ENCODE results near the gene MPO.

Gene MPO

DNA sequence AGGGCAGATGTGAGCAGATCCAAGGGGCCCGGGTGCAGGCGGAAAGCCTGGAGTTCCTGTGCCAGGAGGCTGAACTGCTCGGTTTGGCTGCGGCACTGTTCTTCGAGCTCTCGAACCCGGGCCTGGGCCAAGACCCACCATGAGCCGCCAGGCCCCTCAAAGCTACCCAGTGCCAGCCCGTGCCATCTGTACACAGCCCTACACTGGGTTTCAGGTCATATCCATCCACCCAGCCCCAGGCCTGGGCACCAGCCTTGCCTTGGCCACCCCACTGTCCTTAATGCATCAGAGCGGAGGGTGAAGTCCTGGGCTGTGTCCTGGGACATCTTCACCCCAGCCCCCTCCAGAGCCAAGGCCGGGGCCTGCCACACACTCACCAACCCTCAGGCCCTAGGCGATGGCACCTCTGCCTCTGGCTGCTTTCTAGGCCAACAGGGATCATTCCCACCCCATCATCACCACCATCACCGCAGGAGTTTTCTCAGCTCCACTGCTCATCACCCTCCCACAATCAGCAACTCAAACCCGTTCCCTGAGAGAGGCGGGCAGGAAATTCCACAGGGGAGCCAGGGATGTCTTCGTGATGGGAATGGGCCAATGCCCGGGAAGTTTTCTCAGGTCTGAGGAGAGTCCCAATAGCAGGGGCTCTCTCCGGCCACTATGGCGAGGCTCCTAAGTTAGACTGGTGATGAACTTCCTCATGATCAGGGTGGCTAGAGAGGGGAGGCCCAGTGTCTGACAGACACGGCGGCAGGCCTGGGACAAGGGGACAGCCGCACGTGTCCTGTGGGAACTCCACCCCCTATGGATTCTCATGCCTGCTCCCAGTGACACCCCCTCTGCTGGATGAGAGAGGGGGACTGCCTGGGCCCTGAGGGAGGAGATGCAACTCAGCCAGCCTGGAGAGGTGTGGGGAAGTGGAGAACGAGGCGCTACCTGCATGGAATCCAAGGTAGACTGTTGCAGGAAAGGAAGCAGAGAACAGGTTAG is 38.7 kb upstream of the MPO start:
- DNase-seq, result no peak

DNA sequence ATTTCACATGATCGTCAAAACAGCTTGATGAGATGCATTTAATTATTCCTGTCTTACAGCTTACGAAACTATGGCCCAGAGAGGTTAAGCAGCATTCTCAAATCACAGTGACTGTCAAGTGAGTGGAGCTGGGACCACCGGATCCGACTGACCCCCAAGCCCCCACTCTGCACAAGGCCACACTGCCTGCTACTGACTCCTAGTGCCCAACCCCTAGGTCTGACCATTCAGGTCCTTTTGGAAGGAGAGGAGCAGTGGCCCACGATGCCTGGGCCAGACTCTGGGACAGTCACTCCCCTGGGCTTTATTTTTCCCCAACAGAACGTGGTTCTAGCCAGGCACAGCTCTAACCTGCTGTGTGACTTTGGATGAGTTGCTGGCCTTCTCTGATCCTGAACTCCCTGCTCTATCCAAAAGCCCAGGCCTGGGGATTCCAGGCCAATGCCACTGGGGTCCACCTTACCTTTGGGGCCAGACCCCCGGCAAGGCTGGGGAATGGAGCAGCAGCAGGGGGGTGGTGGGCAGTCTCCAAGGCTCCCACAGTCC is 38.0 kb upstream of the MPO start:
- no peak for DNase-seq

DNA sequence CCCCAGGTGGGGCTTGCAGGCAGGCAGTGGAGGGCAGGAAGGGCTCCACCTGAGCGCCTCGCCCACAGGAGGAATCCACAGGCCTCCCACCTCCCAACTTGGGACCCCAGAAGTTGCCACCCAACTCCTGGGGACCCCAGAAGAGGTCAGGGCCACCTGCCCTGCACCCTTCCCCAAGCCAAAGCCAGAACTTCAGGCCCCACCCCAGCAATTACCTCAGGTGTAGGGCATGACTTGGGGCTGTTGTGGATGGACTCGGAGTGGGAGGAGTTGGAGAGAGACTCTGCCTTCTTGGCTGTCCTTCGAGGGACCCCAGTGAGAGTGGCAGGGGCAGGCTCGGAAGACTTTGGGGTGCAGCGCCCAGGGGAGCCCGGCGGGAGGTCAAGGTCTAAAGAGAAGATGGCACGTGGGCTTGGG is 37.3 kb upstream of the MPO start:
- no peak for DNase-seq

DNA sequence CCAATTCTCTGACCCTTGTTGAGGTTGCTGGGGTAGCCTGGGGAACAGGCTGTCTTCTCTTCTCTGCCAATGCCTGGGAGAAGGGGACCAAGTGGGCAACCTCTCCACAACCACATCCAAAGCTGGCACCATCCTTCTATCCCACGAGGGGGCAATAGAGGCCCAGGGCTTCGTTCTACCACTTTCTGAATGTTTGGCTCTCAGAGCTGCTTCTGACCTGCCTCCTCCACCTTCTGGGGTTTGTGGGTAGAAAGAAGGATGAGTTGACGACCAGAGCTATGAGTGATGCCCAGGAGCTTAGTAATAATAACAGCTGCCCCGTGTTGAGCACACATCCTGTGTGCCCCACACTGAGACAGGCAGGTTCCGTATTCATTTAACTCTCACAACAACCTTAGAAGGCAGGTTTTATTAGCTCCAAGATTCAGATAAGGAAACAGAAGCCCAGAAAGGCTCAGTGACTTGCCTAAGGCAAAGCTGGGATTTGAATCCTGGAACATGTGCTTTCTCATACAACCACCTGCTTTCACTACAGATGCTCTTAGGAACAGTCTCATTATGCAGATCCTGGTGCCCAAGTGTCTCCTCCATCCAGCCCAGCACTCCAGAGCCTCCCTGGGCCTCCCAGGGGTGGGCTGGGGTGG is 36.8 kb upstream of the MPO start:
- DNase-seq, result peak; percentile 76

DNA sequence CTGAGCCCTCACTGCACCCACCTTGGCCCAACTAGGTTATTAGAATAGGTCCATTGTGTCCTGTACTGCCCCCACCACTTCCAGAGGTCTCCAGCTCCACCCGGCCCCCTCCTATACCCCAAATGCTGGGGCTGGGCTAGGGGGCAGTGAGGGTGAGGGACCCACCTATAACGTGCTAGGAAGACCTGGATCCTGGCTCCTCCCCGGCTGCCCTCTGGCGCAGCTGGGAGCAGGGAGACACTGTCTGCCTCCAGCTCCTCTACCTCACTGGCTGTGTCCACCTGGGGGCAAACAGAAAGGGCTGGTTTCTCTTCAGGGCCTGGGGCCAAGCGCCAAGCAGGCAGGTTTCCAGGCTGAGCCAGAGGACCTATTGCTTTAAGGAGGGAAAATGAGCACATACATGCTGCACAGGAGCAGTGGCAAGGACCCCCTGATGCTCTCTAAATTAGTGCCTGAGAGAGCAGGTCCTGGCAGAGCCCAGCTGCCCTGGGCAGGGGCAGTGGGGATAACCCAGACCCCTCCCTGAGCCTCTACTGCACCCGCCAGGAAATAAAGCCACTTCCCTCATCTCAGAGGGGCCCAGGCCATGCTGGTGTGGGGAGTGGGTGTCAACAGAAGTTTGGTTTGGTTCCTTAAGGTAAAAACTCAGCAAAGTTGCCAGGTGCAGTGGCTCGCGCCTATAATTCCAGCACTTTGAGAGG is 35.7 kb upstream of the MPO start:
- DNase-seq, result no peak

DNA sequence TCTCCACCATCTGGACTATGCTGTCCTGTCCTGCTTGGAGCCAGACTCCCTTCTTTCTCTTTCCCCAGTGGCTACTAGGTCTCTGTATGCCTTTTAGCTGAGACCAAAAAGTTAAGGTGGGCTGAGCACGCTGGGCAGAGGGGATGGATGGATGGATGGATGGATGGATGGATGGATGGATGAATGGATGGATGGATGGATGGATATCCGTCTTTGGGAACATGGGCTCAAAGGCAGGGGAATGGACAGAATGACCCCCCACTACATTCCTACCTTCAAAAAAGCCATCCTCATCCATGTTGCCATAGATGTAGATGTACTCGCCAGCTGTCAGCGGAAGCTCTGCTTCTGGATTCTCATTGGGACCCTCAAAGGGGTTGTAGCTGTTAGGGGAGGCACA is 35.0 kb upstream of the MPO start:
- DNase-seq, result no peak

DNA sequence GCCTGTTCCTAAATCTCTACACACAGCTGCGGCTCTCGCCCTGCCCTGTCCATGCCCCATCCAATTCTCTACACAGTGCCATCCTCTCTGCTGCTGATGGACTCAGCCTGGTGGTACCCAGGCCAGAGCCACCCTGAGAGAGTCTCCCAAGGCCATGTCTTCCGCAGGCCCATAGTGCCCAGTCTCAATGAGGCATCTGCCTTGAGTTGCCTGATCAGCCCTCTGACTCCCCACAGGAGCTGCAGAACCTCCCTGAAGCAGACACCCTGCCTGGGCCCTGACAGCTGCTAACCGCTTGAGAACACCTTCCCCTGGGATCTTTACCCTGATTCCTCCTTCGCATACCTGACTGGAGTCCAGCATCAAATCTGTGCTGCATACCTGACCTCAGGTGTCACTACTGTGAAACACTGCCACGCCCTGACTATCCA is 34.6 kb upstream of the MPO start:
- DNase-seq, result no peak

DNA sequence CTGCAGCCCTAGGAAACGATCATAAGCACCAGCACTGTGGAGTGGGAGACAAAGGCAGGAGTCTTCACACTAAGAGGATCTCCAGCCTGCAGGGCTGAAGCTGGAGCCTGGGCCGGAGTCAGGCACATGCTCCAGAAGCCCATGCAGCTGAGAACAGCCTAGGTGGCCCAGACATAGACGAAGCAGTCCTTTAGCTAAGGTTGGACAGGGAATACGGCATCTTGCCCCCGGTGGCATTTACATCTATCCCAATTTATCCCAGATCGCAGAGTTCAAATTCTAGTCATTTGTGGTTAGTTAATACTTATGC is 33.9 kb upstream of the MPO start:
- no peak for DNase-seq

DNA sequence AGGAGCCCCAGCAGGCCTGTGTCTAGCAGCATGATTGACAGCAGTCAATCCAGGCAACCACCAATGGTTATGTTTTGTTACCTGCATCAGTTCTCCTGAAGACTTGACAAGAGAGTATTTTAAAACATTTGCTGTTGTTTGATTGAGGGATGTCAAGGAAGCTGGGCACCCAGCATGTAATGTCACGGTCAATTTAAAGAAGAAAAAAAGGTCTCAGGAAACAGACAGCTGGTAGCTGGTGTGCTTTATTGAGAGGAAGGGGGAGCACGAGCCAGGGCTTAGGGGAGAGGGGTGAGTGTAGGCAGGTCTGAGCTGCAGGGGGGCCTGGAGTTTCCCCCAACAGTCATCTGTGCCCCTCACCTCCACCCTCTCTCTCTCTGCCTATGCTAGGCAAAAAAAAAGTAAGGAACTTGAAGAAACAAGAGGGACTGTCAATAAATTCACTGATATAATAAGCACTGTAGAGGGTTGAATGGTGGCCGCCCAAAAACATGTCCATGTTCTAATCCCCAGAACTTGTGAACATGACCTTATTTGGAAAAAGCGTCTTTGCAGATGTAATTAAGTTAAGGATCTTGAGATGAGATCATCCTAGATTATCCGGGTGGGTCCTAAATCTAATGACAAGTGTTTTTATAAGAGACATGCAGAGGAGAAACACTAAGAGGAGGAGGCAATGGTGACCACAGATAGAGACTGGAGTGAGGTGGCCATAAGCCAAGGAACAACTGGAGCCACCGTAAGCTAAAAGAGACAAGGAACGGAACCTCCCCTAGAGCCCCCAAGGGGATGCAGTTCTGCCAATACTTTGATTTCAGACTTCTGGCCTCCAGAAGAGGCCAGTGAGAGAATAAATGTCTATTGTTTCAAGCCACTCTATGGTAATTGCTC is 33.3 kb upstream of the MPO start:
- DNase-seq, result no peak

DNA sequence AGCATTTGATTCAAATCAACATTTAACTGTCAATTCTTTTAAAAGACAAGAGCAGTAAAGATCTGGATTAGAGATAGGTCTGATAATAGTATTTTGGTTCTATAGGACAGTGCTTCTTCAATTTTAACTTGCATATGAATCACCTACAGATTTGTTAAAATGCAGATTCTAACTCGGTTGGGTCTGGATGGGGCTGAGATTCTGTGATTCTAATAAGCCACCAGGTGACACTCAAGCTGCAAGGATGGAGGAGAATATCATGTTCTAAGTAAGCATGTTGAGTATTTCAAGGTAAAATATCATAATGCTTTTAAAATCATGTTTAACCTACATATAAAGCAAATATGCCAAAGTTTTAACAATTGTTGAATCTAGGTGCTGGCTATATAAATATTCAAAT is 32.1 kb upstream of the MPO start:
- no peak for DNase-seq

DNA sequence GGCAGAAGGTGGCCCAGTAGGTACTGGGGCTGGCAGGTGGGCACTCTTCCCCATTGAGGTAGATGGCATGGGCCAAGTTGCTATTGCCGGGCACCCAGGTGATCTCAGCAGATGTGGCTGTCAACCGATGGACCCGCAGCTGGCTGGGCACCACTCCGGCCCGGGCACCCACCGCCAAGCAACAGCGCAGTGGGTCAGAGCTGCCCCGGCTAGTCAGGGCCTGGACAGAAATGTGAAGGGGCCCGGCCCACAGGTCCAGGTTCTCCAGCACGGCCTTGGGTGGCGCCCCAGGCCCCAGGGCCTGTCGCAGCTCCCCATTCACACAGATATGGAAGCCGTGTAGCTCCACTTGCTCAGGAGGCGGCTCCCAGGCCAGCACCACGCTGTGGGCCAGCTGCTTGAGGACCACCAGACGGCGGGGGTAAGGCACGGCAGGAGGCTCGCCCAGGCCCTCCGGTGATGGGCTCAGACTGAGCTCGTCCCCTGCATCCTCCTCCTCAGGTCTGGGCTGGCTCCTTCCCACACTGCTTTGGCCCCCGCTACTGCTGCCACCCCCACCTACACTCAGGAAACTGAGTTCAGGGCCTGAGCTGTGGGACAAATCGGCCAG is 31.4 kb upstream of the MPO start:
- DNase-seq, result no peak

DNA sequence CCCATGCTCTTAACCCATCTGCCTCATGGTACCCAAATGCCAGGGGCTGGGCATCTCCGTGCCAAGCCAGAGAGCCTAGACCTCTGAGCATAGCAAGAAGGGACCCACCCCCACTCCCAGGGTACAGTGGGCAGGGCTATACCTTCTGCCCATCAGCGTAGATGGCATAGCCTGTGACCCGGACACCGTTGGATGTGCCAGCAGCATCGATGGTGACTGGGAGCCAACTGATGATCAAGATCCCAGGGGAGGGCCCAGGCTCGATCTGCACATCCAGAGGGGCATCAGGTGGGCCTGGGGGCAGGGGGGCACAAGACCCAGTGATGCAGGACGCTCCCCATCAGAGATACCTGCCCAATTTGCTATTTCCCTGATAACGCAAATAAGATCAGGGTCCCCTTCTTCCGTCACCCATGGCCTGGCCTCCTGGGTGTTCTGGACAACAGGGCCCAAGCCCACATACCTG is 30.7 kb upstream of the MPO start:
- no peak for DNase-seq

DNA sequence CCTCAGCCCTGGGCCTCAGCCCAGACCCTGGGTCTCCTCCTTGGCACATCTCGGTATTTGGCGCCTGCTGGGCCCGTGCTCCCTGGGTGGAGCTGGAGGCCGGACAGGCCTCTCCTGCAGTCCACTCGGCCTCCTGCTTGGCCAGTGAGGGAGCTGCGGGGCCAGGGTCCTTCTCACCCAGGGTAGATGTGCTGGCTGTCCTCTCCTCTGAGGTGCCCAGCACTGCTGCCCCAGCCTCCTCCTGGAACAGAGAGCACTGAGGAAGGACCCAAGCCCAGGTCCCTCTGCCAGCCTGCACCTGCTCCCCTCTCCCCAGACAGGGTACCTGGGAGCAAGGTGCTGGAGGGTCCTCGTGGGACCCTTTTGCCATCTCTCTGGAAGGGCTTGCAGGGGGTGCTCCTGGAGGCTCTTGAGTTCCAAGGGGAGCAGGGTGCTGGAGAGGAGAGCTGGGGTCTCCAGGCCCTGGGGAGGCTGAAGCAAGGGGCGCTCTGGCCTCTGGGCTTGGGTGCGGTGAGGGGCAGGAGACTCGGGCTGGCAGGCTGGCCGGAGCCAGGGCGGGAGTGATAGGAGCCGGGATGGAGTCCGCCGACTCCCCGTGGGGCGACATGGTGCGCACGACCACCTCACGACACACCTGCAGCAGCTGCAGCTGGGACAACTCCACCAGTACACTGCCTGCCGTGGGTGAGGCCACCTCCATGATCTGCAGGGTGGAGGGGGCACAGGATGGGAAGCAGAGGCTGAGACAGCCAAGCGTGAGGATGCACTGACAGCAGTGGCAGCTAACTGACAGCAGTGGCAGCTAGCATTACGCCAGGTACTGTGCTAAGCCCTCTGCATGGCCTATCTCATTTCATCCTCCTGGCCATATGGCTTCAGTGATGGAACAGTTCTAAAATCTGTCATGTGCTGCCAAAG is 30.0 kb upstream of the MPO start:
- no peak for DNase-seq

DNA sequence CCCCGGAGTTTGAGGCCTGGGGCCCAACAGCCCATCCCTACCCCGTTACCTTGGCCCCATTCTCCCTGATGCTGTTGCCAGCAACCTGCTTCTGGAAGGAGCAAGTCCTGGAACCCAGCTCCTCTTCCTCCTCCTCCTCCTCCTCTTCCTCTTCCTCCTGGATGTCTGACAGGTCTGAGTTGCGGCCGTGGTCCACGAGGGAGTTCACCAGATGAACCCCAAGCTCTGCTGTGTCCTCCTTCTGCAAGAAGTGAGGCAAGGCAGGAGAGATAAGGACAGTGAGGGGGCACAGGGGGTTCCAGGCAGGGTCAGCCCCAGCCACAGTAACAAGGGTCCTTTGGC is 29.2 kb upstream of the MPO start:
- no peak for DNase-seq

DNA sequence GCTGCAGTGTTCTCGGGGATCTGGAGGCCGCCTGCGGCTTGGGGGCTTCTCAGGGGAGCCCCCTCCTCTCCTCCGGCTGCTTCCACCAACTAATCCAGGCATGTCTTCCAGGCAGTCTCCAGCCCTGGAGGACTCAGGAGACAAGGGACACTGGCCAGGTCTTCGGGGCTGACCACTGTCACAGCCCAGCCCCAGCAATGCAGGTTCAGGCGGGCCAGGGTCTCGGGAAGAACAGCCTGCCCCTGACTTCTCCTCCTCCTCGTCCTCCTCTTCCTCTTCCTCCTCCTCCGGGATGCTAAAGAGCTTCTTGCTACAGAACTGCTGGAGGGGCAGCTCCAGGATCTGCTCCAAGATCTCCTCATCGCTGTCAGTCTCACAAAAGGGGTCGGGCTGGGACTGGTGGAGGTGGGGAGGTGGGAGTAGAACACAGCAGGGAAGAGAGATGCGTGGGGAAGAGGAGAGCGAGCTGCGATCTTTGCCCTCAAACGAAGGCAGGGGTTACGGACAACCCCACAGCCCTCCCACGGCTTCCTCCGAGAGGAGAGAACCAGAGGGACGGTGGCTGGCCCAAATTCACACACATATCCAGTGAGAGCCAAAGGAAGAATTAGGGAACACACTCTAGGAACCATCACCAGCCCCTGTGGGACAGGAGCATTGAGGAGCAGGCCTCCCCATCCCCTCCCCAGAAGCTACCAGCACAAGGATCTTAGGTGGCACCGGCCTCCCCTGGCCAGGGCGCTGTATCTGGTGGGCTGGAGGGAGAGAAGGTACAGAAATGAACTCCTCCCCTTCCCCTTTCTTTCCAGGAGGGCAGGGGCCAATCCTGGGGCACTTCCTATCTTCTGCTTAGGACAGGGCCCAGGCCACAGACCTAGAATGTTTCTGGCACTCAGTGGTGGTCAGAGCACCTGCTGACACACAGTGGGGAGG is 28.5 kb upstream of the MPO start:
- no peak for DNase-seq

DNA sequence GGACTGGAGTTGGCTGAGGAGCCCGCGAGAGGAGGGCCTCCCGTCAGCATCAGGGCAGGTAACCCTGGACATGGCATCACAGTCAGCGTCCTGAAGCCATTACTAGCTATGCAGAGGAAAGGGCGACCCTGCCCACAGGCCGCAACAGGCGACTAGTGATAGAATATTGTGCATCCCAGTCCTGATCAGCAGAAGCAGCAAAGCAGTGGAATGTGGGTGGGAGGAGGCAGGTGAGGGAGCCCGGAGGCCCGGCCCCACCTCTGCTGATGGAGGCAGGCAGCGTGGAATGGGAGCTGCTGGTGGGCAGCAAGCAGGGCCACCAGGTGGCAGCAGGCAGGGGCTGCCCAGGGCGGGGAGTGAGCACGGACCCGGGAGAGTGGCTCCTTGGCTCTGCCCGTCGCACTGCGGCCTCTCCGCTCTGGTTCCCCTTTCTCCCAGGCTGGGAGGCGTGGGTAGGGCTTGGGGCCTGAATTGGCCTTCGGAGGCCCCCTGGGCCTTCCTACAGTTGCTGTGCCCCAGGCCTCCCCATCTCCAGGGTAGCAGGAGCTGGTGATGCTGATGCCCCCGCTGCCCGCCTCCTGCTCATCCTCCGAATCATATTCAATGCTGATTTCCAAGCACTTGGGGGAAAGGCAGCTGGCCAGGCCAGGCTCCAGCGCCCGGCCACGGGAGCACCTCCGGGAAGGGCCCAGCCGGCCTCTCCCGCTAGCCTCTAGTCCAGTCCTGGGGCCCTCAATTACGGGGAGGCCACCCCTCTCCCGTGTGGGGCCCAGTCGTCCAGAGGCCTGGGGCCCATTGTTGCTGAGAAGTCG is 27.6 kb upstream of the MPO start:
- DNase-seq, result no peak

DNA sequence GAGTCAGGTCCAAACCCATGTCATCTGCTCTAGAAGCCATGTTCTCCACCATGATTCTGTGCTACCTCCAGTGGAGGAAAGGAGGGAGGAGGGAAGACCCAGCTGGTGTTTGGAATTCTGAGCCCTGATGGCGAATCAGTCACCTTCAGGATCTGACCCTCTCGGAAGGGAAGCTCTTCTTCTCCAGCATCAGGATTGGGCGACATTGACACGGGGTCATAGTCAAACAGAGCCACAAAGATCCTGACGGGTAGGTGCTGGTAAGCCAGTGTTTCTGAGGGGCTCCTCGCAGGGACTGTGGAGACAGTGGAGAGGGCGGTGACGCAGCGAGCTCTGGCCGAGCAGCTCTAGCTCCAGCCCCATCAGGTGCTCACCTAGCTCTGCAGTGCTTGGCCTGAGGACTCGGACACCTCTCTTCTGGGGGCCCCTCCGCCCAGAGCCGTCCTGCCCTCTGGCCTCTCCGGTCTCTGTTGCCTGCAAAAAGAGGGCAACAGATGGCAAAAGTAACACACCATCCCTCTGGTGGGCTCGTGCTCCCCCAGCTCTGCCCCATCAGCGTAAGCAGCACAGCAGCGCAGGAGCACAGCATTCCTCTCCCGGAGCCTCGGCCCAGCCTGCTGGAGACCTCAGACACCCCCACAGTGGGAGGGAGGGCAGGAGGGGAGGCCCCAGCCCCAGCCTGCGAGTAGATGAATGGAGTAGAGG is 26.9 kb upstream of the MPO start:
- DNase-seq, result no peak
